Omental fat pad (tissue), 4 donors: ENCODE results near the gene E2F6. TPM values are rescaled to one million over a fixed set of nuclear protein-coding genes. Genes with fewer than 3 reads are reported as not detected.
A peak's percentile ranks its signal among the peaks of the same experiment; 100 is the strongest.

Experiments used
- ATAC-seq: fragments of 150-250 bp; one replicate; pipeline ENCODE4 v1.9.1; 2016; ENCODE audit warnings: mild to moderate bottlenecking, moderate library complexity; ENCODE audit not compliant: low FRiP score
- DNase-seq: peaks from one replicate; pipeline ENCODE4 v3.0.0-alpha.2; 2019; ENCODE audit warnings: low spot score
- CTCF ChIP-seq, 3 donors: fragments of 450-650 bp; IDR thresholded peaks; one replicate each; pipeline ENCODE4 v1.5.1; 2016 to 2017; ENCODE audit warnings: antibody characterized with exemption in 3 of 3, mild to moderate bottlenecking in 3 of 3, moderate library complexity in 2 of 3
- total RNA-seq, 4 donors: library from RNA; depleted of rRNA; stranded (reverse); fragments of >200 nt; gene quantifications; one replicate each; pipeline ENCODE4 v1.1.0, GENCODE V29; 2016

The E2F6 gene
- total RNA-seq, 4 donors from 2014 or later = 14.5 to 32.8 (median 25.8) TPM

- ATAC-seq (peak; percentile 62), DNase-seq (no peak)
- no peak for TF ChIP-seq CTCF (IDR thresholded peaks at IDR 0.05)
These were observed 16.6 kb upstream of the E2F6 start for GRCh38 chr2:11482473-11483035.

DNA sequence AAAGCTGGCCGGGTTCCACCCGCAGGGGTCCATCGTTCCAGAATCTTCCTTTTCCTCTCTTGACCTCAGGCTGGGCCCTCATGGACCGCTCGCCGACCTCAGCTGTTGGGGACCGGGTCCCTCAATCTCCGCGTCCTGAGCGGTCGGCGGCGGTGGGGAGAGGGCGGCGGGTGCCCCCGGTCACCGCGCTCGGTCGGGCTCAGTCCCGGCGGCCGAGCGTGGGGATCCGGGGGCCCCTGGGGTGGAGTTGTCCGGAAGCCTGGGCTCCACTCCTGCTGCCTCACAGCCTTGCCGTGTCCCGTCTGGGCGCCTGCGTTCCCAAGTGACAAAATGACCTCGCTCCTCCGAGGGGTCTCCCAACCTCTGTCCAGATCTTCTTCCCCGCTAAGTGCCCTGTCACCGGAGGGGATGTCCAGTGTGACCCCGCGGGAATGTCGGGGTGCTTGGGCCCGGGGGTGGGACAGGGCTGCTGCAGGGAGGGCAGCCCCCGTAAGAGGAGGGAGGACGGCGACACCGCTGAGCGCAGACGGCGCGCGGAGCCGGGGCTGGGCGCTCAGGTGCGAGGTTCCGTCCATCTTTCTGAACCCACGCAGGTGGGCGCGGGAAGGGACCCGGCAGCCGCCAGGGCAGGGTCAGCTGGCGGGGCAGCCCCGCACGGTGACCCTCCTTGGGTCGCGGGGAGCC, 16.0 kb upstream of the E2F6 start:
- no peak for TF ChIP-seq CTCF (IDR thresholded peaks at IDR 0.05)
- no peak for DNase-seq
- ATAC-seq = no peak

GRCh38 chr2:11481426-11481788, 15.4 kb upstream of the E2F6 start:
- no peak for TF ChIP-seq CTCF (IDR thresholded peaks at IDR 0.05)
- no peak for DNase-seq
- ATAC-seq = no peak

- ATAC-seq (no peak), DNase-seq (no peak)
- no peak for TF ChIP-seq CTCF (IDR thresholded peaks at IDR 0.05)
These were observed 14.9 kb upstream of the E2F6 start for GRCh38 chr2:11480859-11481258.

DNA sequence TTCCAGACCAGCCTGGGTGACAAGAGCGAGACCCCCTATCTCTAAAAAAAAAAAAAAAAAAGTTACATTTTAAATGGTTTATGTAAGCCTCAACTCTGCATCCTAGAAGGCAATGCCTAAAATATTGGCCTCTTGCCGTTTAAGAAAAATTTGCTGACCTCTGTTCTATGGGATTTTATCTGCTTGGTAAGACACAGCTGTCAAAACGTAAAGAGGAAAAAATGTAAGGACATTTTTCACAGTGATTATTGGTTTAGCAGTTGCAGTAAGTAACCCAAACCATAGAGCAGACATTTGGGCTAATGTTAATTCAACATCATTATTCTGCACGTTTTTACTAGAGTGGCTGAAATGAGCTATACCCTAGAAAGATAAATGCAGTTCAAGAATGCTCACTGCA, 14.4 kb upstream of the E2F6 start:
- ATAC-seq (no peak), DNase-seq (no peak)
- no peak for TF ChIP-seq CTCF (IDR thresholded peaks at IDR 0.05)

DNA sequence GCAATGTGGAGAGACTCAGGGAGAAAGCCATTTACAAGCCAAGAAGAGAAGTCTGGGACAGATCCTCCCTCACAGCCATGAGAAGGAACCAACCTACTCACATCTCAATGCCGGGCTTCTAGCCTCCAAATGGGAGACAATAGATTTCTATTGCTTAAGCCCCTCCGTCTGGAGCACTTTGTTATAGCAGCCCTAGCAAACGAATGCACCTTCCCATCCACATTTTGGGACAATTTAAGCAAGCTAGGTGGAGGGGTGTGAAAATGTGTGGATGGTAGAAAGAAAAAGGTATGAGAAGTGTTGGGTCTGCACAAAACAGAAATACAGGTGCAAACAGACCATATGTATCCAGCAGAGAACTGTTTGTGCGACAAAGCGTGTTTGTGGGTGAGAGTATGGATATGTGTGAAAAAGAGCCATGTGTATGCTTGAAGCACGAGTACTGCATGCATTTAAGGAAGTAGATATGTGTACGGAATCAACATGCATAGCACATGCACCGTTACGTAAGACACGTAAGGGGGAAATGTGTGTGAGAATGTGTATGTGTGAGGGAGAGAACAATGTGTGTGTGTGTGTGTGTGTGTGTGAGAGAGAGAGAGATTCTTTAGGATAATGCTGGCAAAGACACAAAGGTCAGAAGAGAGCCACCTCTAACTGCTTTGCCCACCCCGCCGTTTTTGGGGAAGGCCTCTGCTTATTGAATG, 13.1 kb upstream of the E2F6 start:
- no peak for TF ChIP-seq CTCF (IDR thresholded peaks at IDR 0.05)
- DNase-seq (no peak), ATAC-seq (no peak)

- peak in 2 of 3 donors; percentile 55 to 73 for TF ChIP-seq CTCF (IDR thresholded peaks at IDR 0.05)
- peak; percentile 99 for DNase-seq
- ATAC-seq = peak; percentile 56
These were observed 12.0 kb upstream of the E2F6 start for GRCh38 chr2:11477994-11478393.
